GM18499 (cell line): Measurements from ENCODE around the gene RIPK4.

Source experiments
- ATAC-seq: cut with Tn5 transposase; IDR thresholded peaks from one replicate; pipeline ENCODE4 v1.9.1; 2021; ENCODE audit warnings: moderate number of reproducible peaks; ENCODE audit not compliant: insufficient read depth, unreplicated experiment

Gene RIPK4

GRCh38 chr21:41770901-41771624, 4.2 kb upstream of the RIPK4 start:
- no peak for ATAC-seq

- ATAC-seq, result no peak
These were observed 3.1 kb upstream of the RIPK4 start for GRCh38 chr21:41769933-41770332.

GRCh38 chr21:41769521-41769920, 2.7 kb upstream of the RIPK4 start:
- no peak for ATAC-seq

- no peak for ATAC-seq
These were observed 2.3 kb upstream of the RIPK4 start for GRCh38 chr21:41769111-41769510.

GRCh38 chr21:41768437-41769042, 1.7 kb upstream of the RIPK4 start:
- ATAC-seq, result no peak

GRCh38 chr21:41767606-41768436, 969 bp upstream of the RIPK4 start:
- ATAC-seq, result no peak

GRCh38 chr21:41765973-41766882, 624 bp downstream of the RIPK4 start:
- ATAC-seq, result no peak

GRCh38 chr21:41765420-41765821, 1.4 kb downstream of the RIPK4 start:
- no peak for ATAC-seq

- no peak for ATAC-seq
These were observed 2.1 kb downstream of the RIPK4 start for GRCh38 chr21:41764558-41765419.

GRCh38 chr21:41763996-41764395, 2.9 kb downstream of the RIPK4 start:
- no peak for ATAC-seq

GRCh38 chr21:41763398-41763931, 3.4 kb downstream of the RIPK4 start:
- ATAC-seq, result no peak

GRCh38 chr21:41762753-41763152, 4.1 kb downstream of the RIPK4 start:
- no peak for ATAC-seq

- ATAC-seq, result no peak
These were observed 4.8 kb downstream of the RIPK4 start for GRCh38 chr21:41761934-41762635.

GRCh38 chr21:41761211-41761933, 5.5 kb downstream of the RIPK4 start:
- ATAC-seq, result no peak

GRCh38 chr21:41760411-41760810, 6.4 kb downstream of the RIPK4 start:
- no peak for ATAC-seq

- no peak for ATAC-seq
These were observed 6.9 kb downstream of the RIPK4 start for GRCh38 chr21:41759926-41760325.

- no peak for ATAC-seq
These were observed 7.5 kb downstream of the RIPK4 start for GRCh38 chr21:41759214-41759840.
